HepG2 (cell line): ENCODE results near the gene NDRG3. TPM values are rescaled to one million over a fixed set of nuclear protein-coding genes. Genes with fewer than 3 reads are reported as not detected.

Experiments used
- BRCA1 ChIP-seq: sonication (generic); formaldehyde crosslinking; IDR thresholded peaks from 2 replicates; pipeline ENCODE4 v1.4.0; 2020; ENCODE audit warnings: missing genetic modification reagents
- ETV6 ChIP-seq: sonication (generic); formaldehyde crosslinking; conservative IDR thresholded peaks from 2 replicates; pipeline ENCODE4 v1.4.0; 2020; ENCODE audit warnings: missing genetic modification reagents
- HMGXB3 ChIP-seq: sonication (generic); formaldehyde crosslinking; IDR thresholded peaks from 2 replicates; pipeline ENCODE4 v1.4.0; 2020; ENCODE audit warnings: missing genetic modification reagents, borderline replicate concordance
- HOMEZ ChIP-seq: IDR thresholded peaks from 2 replicates; pipeline ENCODE4 v1.6.1; 2016; ENCODE audit warnings: low read depth
- MATR3 ChIP-seq: sonication (generic); formaldehyde crosslinking; IDR thresholded peaks from 2 replicates; pipeline ENCODE4 v1.4.0; 2020; ENCODE audit warnings: missing genetic modification reagents
- RARA ChIP-seq: IDR thresholded peaks from 2 replicates; pipeline ENCODE4 v1.6.1; 2016; ENCODE audit warnings: missing genetic modification reagents, missing compliant biosample characterization
- SALL2 ChIP-seq: sonication (generic); formaldehyde crosslinking; IDR thresholded peaks from 2 replicates; pipeline ENCODE4 v1.8.1; 2023; ENCODE audit warnings: mild to moderate bottlenecking, missing genetic modification reagents, inconsistent platforms
- SCMH1 ChIP-seq: sonication (generic); formaldehyde crosslinking; IDR thresholded peaks from 2 replicates; pipeline ENCODE4 v1.9.0; 2021; ENCODE audit warnings: missing genetic modification reagents, mild to moderate bottlenecking, borderline replicate concordance
- SMAD9 ChIP-seq: sonication (generic); formaldehyde crosslinking; IDR thresholded peaks from 2 replicates; pipeline ENCODE4 v1.5.1; 2020; ENCODE audit warnings: mild to moderate bottlenecking, missing genetic modification reagents
- SP140L ChIP-seq: sonication (generic); formaldehyde crosslinking; IDR thresholded peaks from 2 replicates; pipeline ENCODE4 v1.4.0; 2020; ENCODE audit warnings: missing genetic modification reagents, borderline replicate concordance
- ZFP62 ChIP-seq: sonication (generic); formaldehyde crosslinking; IDR thresholded peaks from 2 replicates; pipeline ENCODE4 v1.4.0; 2020; ENCODE audit warnings: missing genetic modification reagents
- ZNF407 ChIP-seq: sonication (generic); formaldehyde crosslinking; IDR thresholded peaks from one replicate; pipeline ENCODE4 v1.5.1; 2020; ENCODE audit warnings: mild to moderate bottlenecking, missing genetic modification reagents; ENCODE audit errors: not compliant biosample characterization
- ZNF670 ChIP-seq: sonication (generic); formaldehyde crosslinking; IDR thresholded peaks from 2 replicates; pipeline ENCODE4 v1.8.0; 2022; ENCODE audit warnings: mild to moderate bottlenecking, missing genetic modification reagents, borderline replicate concordance
- polyA plus RNA-seq, 8 experiments: library from polyadenylated mRNA; depleted of rRNA in 3 of 8; stranded (reverse) in 7 of 8; unstranded in 1 of 8; fragments of >200 nt; fragmentation: Illumina TruSeq in 4 of 8; extraction: Trizol in 4 of 8; gene quantifications; 2 replicates each; pipeline versions ENCODE4 v1.2.1 to v1.2.3, GENCODE V29; 2011 to 2016; ENCODE audit warnings: low read depth in 4 of 8, missing spikeins in 1 of 8, mixed read lengths in 1 of 8; ENCODE audit not compliant: insufficient read depth in 1 of 8
- total RNA-seq, 5 experiments: library from RNA; depleted of rRNA; stranded (reverse); fragments of >200 nt; fragmentation: Illumina TruSeq; extraction: Trizol; gene quantifications; 2 replicates each; pipeline ENCODE4 v1.2.3, GENCODE V29; 2016; ENCODE audit warnings: low read depth in 1 of 5
- TF ChIP-seq, protein P1 (sequence below): sonication (generic); formaldehyde crosslinking; IDR thresholded peaks from 2 replicates; pipeline ENCODE4 v1.4.0; 2020; ENCODE audit warnings: missing genetic modification reagents

The NDRG3 gene
- total and polyA plus RNA-seq, 2 of the 13 experiments (the other 11 are each of a cell fraction or from before 2014, with no cell fraction given) = 36.0 to 40.5 TPM

GRCh38 chr20:36754656-36755222, 8.8 kb upstream of the NDRG3 start (continued):
- no peak for TF ChIP-seq ETV6 (CRISPR knock-in tag)
- TF ChIP-seq ZNF407 (CRISPR knock-in tag) = no peak
- TF ChIP-seq SP140L = no peak
- peak; percentile 55; the same call in 1 of the 2 replicates for TF ChIP-seq HOMEZ
- 0 out of 2 replicates have a peak, but pooled peaks have one; percentile 36 for TF ChIP-seq RARA (CRISPR knock-in tag)
- TF ChIP-seq BRCA1 = no peak
- TF ChIP-seq, protein P1, sequence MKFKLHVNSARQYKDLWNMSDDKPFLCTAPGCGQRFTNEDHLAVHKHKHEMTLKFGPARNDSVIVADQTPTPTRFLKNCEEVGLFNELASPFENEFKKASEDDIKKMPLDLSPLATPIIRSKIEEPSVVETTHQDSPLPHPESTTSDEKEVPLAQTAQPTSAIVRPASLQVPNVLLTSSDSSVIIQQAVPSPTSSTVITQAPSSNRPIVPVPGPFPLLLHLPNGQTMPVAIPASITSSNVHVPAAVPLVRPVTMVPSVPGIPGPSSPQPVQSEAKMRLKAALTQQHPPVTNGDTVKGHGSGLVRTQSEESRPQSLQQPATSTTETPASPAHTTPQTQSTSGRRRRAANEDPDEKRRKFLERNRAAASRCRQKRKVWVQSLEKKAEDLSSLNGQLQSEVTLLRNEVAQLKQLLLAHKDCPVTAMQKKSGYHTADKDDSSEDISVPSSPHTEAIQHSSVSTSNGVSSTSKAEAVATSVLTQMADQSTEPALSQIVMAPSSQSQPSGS (CRISPR knock-in tag) = 0 out of 2 replicates have a peak, but pooled peaks have one; percentile 35
- TF ChIP-seq SCMH1 (CRISPR knock-in tag) = no peak
- TF ChIP-seq SALL2 = no peak
- peak; percentile 81 for TF ChIP-seq HMGXB3
- no peak for TF ChIP-seq ZNF670 (CRISPR knock-in tag)
- no peak for TF ChIP-seq MATR3 (CRISPR knock-in tag)
- no peak for TF ChIP-seq SMAD9
- no peak for TF ChIP-seq ZFP62 (CRISPR knock-in tag)
